MCF 10A (cell line): Measurements from ENCODE around the gene SUSD3. TPM values are rescaled to one million over a fixed set of nuclear protein-coding genes. Genes with fewer than 3 reads are reported as not detected.

Experiments
- BruUV-seq: library from RNA; stranded (reverse); fragments of 400-500 nt; replicated peaks from 2 replicates; lab custom pipeline; 2021; lab: Mats Ljungman, UMichigan
- CTCF ChIA-PET: fragments of 300-600 bp; sonication (Branson Sonifier 250); formaldehyde crosslinking; extraction: SDS; loops from one replicate; lab custom pipeline; 2021; ENCODE audit warnings: antibody characterized with exemption, inconsistent platforms; lab: Yijun Ruan, JAX
- POLR2A ChIA-PET: fragments of 300-600, 350-650 bp; sonication (Branson Sonifier 250); formaldehyde crosslinking; extraction: SDS; loops from one replicate; lab custom pipeline; 2020; ENCODE audit warnings: antibody characterized with exemption, inconsistent platforms; lab: Yijun Ruan, JAX
- DNase-seq: peaks from one replicate; pipeline ENCODE4 v3.0.0-alpha.2; 2018; ENCODE audit not compliant: unreplicated experiment
- H3K27ac Mint-ChIP-seq: one replicate; pipeline ENCODE4 v1.8.0; 2022; ENCODE audit warnings: mild to moderate bottlenecking, low read depth, mixed read lengths; ENCODE audit not compliant: unreplicated experiment
- H3K27me3 Mint-ChIP-seq: one replicate; pipeline ENCODE4 v1.8.0; 2022; ENCODE audit warnings: mixed read lengths; ENCODE audit not compliant: insufficient read depth, unreplicated experiment
- H3K36me3 Mint-ChIP-seq: one replicate; pipeline ENCODE4 v1.8.0; 2022; ENCODE audit warnings: mild to moderate bottlenecking, moderate library complexity, mixed read lengths; ENCODE audit not compliant: insufficient read depth, unreplicated experiment
- H3K4me1 Mint-ChIP-seq: one replicate; pipeline ENCODE4 v1.8.0; 2022; ENCODE audit warnings: mixed read lengths; ENCODE audit not compliant: insufficient read depth, unreplicated experiment
- H3K4me3 Mint-ChIP-seq: one replicate; pipeline ENCODE4 v1.8.0; 2022; ENCODE audit warnings: mild to moderate bottlenecking, moderate library complexity, mixed read lengths; ENCODE audit not compliant: unreplicated experiment
- H3K9me3 Mint-ChIP-seq: one replicate; pipeline ENCODE4 v1.8.0; 2022; ENCODE audit warnings: mixed read lengths; ENCODE audit not compliant: unreplicated experiment
- CTCF ChIP-seq: fragments of 200-600 bp; IDR thresholded peaks from one replicate; pipeline ENCODE4 v1.8.0; 2022; ENCODE audit warnings: antibody characterized with exemption, mild to moderate bottlenecking; ENCODE audit not compliant: unreplicated experiment
- intact Hi-C: fragments of 100-400 bp; cut with micrococcal nuclease; formaldehyde crosslinking; loops from 2 replicates; pipeline ENCODE4 v1.14.1; 2022
- total RNA-seq: library from RNA; stranded (reverse); gene quantifications from 2 replicates; pipeline ENCODE4 v1.2.3, GENCODE V29; 2022

Gene SUSD3
- total RNA-seq, 1 experiment from 2014 or later, result not detected

GRCh38 chr9:93092251-93092991, 33.9 kb downstream of the SUSD3 start:
- Mint-ChIP-seq H3K36me3 (peaks cover 5% of the 10 kb centered on the region), H3K27ac (no peak overlapping the region), H3K4me3 (no peak overlapping the region), H3K9me3 (peaks cover 20% of the 10 kb centered on the region), H3K4me1 (peaks cover 17% of the 10 kb centered on the region), H3K27me3 (no peaks in the 10 kb centered on the region)
- TF ChIP-seq CTCF, result no peak
- intact Hi-C loops, result no loop called here
- POLR2A ChIA-PET, result no interaction called here
- no TSS peak for BruUV-seq
- no peak for DNase-seq
- CTCF ChIA-PET, result no interaction called here

GRCh38 chr9:93093127-93093876, 34.8 kb downstream of the SUSD3 start:
- Mint-ChIP-seq H3K27me3 (no peaks in the 10 kb centered on the region), H3K27ac (no peak overlapping the region), H3K4me3 (no peak overlapping the region), H3K36me3 (peaks cover 5% of the 10 kb centered on the region), H3K4me1 (peaks cover 26% of the 10 kb centered on the region), H3K9me3 (peaks cover 20% of the 10 kb centered on the region)
- DNase-seq, result no peak
- no peak for TF ChIP-seq CTCF
- POLR2A ChIA-PET, result no interaction called here
- CTCF ChIA-PET, result no interaction called here
- BruUV-seq, result no TSS peak
- intact Hi-C loops, result no loop called here

- Mint-ChIP-seq H3K4me3 (peak overlapping the region; percentile 78), H3K9me3 (peaks cover 15% of the 10 kb centered on the region), H3K27ac (peak overlapping the region; percentile 82), H3K27me3 (no peaks in the 10 kb centered on the region), H3K4me1 (peaks cover 30% of the 10 kb centered on the region), H3K36me3 (peaks cover 5% of the 10 kb centered on the region)
- POLR2A ChIA-PET, result interaction anchor here (1.1 to 3.6 kb wide), 3 partner anchors 26 to 468 kb away, joined by 3 to 23 read pairs (median 13); partner anchors contain the start of gene FAM120A
- intact Hi-C loops, result no loop called here
- CTCF ChIA-PET, result interaction anchor here (0.6 to 0.8 kb wide), 3 partner anchors 15 to 91 kb away, joined by 3 read pairs; no protein-coding TSS in a partner anchor
- DNase-seq, result no peak
- no peak for TF ChIP-seq CTCF
- BruUV-seq, result no TSS peak
These were observed 35.6 kb downstream of the SUSD3 start for GRCh38 chr9:93093877-93094657.
